Activated effector memory CD4-positive, alpha-beta T cell treated with anti-CD3 and anti-CD28 coated beads, Interleukin-2, amount 50 U/mL, for 16 hours (primary cell): ENCODE data around the gene CYTIP.

ENCODE experiments used
- DNase-seq: peaks from one replicate; pipeline ENCODE4 v3.0.0-alpha.2; 2020

Gene CYTIP

DNA sequence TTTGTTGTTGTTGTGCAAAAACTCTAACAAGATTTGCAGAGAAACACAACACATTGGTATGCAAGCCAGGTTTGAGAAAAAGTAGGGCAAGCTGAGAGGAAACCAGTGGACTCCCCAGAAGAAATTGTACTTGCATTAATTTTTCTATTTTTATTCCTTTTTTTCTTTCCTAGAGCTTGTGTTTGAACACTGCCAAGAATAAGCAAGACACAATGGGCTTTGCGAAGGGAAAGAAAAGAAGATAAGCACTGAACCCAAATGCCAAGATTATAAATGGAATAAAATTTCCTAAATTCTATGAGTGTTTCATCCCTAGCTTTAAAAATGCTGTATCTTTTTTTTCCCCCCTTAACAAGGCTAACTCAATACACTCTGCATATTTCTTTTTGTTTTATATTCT is 17.0 kb upstream of the CYTIP start:
- DNase-seq, result no peak

DNA sequence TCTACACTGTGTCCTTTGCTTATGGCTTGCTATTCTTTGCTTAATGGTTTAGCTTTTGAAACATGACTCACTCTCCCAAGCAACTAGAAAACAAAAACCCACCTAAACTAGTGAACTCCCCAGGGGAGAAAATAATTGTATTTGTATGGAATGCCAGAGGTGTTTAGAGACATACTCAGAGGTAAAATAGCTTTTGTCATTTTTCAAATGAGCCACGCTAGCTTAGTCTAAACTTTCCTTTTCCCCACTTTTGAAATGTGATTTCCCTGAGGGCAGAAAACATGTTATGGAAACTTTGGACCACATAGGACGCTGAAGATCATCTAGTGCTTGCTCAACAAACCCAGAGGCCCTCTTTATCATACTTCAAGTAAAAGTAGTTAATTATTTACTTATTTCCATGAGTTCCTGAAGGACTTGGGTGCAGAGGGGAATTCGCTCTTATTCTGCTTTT is 16.5 kb upstream of the CYTIP start:
- DNase-seq, result no peak

DNA sequence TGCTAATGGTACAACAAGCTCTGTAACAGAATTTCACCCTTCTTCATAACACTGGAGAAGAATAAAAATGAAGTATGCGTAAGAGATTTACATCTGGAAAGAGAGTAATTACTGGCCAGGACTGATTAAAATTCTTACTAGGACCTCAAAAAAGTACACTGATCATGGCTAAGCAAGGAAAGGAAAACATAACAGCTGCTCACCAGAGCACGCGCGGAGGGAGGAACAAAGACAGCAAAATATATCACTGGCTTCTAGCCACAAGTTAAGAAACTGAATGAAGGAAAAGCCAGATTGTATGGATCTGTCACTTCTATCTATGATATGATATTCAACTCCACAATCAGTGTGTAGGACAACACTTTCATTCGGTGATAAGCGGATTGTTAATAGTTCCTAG is 15.6 kb upstream of the CYTIP start:
- no peak for DNase-seq

DNA sequence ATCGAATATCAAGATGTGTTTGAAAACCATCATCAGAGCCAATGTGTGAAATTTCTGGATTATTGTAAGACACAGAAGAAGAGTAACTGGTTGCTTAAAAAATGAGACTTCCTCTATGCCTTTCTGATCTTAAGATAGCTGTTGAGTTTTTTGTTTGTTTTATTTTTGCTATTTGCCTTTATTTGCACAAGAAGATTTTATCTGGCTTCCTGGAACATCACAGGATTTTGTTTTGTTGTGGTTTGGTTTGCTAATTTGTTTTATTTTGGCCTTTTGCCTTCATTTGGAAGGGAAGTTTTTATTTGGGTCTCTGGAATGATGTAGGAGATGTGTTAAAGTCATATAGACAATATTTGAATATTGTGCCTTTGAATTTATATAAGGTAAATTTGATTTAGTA is 3.9 kb upstream of the CYTIP start:
- DNase-seq, result no peak

DNA sequence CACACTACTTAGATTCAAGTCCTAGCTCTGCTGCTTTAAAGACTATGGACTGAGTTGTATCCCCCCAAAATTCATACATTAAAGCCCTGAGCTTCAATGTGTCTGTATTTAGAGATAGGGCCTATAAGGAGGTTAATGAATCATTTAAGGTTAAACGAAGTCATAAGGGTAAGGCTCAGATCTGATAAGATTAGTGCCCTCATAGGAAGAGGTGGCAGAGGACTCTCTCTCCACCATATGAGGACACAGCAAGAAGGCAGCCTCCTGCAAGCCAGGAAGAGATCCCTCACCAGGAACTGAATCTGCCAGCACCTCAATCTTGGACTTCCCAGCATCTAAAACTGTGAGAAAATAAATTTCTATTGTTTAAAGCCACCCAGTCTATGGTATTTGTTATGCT is 3.1 kb upstream of the CYTIP start:
- no peak for DNase-seq

DNA sequence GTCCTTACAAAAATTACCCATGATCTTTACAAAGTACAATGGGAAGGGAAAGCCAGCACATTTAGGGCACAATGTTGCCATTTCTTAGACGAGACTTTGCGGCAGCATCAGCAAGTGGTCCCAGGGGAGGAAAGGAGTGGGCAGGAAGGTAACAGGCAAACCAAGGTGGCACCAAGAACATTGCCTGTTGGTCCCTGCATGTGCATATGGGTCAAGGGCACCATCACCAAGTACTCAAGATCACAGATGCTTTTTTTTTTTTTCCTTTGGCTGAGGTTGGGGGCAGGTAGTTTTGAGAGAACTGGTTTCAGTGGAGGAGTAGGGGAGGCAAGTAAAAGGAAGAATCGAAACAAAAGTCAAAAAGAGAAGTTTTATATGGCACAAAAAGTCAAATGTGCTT is 752 bp upstream of the CYTIP start:
- DNase-seq, result peak; percentile 69

DNA sequence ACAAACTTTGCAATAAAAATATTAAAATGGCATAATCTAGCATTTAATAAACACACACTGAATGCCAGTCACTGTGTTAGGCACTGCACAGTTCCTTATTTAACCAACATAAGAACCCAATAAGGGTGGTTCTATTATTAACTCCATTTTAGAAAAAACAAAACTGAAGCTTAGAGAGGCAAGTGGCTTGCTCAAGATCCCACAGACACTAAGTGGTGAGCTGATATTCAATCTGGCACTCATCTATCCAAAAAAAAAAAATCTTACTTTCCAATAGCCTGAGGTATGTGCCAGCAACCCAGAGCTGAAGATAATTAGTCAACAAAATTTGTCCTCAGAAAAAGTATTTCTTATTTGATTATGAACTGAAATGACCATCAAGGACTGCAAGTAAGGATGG is 799 bp downstream of the CYTIP start:
- no peak for DNase-seq

DNA sequence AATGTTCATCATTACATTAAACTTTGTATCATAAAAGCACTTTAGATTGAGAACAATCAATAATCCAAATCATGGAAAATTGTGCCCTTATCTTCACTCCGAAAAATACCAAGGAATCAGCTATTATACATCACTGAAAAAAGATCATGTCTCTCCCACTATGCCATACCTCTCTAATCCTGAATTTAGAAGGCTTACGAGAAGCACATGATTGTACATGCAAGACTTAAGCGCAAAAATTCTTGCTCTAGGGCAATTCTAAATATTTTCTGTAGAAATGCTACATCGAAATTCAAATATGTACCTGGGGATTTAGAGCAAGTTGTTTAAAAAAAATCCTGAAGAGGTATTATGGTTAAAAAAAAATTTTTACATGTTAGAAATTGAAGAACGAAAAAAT is 1.3 kb downstream of the CYTIP start:
- no peak for DNase-seq

DNA sequence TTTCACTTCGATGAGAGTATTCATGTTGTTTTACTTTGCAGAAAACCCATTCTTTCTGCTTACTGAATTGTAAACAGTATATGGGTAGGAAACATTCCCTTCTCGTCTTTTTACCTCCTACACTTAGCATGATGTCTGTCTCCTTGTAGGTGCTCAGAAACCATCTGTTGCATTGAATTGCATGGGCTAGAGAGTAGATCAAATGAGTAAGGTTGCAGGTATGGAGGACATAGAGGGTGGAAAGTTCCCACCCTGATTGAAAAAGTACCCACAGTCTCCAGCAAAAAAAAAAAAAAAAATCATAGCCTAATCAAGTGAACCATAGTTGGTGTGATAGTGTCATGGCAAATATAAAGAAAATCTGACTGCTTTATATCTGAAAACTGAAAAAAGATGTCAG is 1.7 kb downstream of the CYTIP start:
- no peak for DNase-seq

DNA sequence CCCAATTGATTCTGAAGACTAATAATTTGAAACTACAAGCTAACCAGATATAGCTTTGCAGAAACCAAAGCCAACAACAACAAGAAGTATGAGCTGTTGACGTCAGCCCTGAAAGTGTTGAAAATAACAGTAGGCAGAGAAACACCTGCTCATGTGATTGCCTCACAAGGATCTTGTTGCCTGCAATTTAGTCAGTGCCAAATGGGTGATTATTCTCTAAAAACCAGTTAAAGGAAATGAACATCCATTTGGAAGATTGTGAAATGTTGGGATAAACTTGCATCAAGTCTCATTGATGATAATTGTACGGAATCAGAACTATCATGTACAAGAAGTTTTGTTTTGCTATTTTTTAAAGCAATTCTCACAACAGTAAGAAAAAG is 2.8 kb downstream of the CYTIP start:
- no peak for DNase-seq

DNA sequence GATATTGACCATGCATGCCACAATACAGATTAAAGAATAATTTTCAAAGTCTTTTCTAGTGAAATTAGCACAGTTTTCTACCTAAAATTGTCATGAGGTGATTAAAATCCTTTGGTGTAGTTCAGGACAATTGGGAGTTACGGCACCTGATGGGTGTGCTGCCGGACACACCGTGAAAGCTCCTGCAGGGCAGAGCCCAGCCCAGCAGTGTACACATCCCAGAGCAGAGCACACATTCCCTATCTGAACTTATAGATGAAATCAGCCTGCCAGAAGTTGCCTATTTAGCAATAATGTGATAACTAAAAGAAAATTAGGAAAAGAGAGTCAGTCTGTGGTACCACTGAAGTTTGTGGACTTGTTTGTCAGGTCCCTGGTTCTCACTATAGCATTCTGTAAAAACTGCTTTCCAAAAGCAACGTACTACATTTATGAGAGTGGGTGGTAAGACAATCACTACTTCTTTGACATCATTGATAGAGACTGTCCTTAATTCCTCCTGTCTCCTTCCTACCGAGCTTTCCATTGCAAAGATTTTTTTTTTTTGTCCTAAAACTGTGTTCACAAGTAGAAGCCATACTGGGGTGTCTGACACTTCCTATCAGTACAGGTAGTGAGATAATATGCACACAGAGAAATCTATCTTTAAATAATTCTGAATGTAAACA is 3.4 kb downstream of the CYTIP start:
- no peak for DNase-seq

DNA sequence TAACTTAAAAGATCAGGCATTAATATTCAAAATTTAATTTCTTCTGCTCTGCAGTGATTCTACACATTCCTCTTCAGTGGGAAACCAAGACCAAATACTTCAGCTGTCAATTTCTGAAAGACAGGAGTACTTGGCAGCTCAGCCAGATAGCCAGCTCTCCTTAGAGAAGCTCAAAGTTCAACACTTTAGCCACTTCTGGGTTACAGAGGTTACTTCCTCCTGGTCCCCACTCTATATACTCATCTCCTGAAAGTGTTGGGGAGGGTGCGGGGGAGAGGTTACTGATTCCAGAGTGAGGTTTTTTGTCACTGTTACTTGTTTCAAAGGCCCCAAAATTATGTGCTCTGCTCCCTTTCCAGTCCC is 4.1 kb downstream of the CYTIP start:
- DNase-seq, result peak; percentile 78

DNA sequence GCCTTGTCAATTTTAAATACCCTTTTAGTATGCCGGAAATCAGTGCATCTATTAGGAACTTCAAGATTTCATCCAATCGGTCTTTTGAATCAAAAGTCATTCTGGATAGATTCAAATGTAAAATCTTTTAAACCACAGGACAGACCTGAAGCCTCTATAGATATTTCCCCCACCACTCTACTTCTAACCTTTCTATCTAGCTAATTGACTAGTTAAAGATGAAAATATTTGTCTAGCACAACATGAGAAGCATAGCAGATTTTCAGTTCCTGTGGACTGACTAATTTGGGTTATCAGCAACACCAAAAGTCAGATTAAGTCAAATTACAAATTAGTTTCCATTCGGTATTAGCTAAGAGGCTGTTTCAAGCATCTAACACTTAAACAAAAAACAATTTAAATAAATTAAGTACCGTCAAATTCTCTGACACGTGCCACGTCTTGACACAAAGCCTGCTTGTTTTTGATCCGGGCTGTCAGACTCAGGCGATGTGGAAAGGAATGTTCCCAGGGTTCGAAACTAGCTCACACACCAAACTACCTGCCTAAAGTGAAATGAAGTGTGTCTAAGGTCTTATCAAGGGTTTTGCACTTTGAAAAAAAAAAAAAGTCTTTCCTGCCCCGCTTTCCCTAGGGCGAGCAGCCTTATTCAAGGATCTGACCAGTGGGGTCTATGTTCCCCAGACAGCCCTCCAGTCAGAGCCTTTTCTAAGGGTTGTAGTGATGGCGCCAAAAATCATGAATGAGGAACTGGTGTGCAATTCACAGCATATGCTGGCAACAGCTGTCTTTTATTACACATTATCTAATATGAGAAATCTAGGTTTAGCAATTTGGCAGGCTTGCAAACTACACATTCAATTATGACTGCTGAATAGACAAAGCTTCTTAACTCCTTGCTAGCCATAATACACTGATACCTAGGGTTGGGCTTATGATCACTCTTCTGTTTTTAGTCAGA is 4.7 kb downstream of the CYTIP start:
- DNase-seq, result no peak

DNA sequence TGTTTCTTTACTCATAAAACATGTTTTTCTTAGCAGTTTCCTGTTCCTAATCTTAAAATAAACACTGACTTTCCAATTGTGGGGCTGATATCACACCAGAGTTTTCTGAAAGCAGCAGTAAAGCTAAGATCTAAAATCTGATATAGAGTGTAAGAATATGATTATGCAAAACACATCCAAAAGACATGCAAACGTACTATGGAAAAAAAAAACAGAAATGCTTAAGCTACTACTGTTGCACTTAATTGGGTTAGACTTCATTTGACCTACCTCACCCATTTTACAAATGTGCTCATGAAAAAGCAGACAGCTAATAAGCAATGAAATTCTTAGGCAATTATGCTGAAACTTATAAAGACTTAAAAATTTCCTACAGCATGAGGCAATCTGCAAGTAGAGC is 10.5 kb downstream of the CYTIP start:
- no peak for DNase-seq

DNA sequence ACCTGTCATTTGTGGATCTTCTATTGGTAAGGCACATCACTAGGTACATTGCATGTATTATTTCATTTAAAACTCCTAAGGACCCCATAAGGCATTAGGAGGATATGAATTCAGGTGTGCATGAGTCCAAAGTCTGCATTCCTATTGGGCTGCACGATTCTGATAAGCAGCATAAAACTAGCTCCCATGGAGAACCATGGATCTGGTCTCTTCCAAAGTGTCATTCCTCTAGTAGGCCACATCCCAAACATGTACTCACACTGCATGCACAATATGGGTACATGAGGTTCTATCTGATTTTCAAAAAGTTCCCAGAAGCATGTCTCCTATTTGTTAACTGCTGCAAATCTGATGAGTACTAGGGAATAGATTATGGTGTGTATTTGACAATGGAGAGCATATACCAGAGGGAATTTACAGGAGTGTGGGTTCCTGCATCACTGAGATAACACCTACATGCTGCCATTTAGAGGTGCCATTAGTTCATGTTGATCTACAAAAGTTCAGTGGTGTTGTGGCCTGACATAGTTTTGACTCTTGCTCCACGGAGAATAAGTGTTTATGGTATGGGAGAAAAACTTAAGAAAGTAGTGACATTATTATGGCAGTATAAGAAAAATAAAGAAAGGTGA is 11.3 kb downstream of the CYTIP start:
- DNase-seq, result no peak

DNA sequence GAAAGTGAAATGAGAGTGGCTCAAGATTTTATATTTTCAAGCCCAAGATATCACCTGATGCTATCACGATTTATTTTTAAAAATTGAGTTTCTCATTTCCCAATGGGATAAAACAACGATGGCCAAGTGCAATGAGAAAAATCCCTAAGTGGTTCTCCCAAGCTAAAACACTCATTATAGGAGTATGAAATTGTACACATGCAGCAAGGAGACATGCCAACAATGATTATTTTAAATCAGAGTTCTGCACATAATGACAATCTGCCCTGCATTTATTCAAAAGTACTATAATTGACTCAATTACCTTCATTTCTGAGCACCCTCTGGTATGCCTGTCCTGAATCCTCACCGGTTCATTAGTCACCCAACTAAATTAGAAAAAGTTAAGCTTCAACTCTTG is 12.7 kb downstream of the CYTIP start:
- DNase-seq, result no peak

DNA sequence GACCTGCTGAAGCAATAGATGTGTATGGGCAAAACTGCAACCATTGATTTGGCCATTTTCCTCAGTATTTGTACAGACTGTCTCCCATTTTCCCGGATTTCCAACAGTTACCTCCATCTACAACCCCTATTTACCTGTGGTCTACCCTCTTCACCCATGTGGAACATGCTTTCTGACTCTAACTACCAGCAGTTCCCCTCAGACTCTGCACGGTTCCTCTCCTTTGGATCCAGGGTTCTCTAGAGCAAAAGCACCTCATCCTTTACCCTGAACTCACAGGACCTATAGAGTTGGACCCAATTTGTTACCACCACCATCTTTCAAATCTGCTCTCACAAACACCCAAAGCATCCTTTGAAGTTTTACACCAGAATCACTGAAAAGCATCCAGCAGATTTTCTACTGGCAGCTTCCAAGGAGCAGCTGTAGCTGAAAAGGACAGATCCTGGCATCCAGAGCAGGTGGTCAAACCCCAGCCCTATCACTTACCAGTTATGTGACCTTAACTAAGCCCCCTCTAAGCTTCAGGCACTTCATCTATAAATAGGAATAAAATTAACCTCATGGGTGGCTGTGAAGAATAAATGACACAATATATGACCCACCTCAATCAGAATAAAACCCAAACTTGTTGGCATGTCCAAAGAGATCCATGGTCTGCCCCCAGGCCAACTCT is 15.3 kb downstream of the CYTIP start:
- DNase-seq, result no peak

DNA sequence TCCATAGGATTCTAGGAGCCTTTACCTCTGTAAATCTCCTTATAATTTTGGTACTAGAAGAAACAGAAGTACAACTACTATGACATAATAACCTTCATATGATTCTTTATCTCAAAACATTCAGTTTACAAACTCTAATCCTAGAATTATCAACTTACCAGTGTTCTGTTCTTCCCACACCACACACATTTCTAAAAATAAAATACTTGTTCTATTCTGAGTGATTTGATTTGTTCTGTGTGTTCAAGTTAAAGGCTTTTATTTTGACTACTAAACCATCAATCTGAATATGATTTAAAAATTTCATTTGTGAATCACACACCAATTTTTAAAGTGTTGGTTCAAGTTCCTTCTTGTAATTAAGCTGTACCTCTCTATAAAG is 16.0 kb downstream of the CYTIP start:
- DNase-seq, result no peak

DNA sequence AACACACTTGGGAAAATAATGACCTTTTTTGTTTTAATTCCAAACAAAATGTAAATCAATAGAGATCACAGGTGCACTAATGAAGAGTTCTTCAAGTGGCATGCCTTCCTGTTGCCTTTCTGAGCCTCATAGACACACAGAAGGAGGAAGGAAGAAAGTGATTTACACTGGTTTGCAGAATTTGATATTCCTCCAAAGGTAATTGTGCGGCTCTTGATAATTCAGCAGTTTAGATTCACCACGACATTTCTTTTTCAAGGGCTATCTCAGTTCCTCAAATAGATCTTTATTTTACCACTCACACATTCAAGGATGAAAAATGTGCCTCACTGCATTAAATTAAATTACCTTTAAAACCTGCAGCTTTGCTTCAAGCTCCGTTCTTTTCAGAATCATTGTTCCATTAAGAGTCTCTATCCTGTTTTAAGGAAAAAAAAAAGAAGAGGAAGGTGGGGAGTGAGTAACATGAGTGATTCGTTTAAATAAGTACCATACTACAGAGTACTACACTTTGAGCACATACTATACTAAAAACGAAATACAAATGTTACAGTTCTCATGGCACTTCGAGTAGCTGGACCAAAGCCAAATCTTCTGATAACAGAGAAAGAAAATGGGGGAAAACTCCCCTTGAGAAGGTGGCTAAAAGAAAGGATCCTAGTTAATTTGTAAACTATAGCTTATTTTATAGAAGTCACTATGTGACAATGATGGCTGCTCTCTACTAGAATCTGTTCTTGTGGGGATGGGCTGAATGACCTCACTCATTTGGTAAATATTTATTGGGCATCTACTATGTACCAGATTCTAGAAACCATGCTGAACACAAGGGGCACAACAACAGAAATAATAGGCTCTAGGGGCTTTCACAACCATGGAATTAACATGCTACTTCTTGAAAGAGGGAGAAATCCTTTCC is 16.6 kb downstream of the CYTIP start:
- no peak for DNase-seq

DNA sequence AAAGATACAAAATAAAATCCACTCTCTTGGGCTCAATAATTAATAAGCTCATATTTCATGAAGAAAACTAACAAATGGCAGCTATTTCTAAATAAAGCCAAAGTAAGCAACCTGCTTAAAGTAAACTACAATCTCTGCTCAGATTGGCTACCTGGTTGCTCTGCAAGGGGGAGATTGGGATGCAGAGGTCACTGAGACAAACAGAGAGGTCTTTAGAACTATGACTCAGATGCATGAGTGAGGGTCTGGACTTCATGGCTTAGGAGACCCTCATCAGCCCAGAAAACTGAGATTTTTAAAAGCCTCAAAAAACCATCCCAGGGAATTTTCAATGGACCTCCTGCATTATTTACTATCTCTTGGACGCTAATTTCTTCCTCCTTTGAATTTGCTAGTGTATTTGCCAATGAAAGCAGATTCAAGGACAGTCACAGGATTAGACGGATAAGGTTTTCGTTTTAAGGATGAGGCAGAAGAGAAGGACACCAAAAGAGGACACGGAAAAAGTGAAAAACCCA is 17.4 kb downstream of the CYTIP start:
- no peak for DNase-seq

DNA sequence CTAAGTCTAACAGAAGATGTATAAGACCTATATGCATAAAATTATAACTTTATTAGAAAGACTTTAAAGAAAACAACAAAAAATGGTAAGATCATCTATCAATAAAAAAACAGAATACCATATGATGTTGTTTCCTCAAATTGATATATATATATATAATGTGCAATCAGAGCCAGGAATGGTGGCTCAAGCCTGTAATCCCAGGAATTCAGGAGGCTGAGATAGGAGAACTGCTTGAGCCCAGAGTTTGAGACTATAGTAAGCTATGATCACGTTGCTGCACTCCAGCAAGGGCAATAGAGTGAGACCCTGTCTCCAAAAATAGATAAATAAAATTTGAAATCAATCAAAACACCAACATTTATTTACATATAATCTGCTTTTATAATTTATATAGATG is 19.5 kb downstream of the CYTIP start:
- no peak for DNase-seq

DNA sequence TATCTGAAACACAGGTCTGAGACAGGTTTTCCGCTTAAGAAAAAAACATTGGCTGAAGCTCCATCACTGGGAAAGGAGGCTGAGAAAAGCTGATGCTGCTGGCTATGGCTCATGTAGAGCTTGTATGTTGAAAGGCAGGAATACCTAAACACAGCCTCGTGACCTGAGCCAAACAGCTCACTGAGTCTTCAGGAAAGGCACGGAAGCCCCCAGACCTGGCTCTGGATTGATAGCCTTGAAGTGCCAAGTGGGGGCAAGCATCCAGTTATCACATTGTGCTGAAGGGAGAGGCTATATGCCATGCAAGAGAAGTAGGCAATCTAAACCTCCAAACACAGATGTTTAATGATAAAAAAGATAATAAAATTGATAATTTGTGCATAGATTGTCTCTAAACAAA is 21.9 kb downstream of the CYTIP start:
- no peak for DNase-seq
